Measurements from ENCODE around the gene ALDOB.

The ALDOB gene

GRCh38 chr9:101417977-101418376 lies 17.6 kb downstream of the ALDOB start:
- Histone ChIP-seq H3K36me3 (ENCODE audit: control insufficient read depth, insufficient read depth, low read length) (no peaks in the 10 kb centered on the region), H3K9ac (ENCODE audit: low read length) (no peak overlapping the region), H3K4me1 (ENCODE audit: control insufficient read depth, insufficient read depth, low read length) (peaks cover 10% of the 10 kb centered on the region), H3K9me3 (ENCODE audit: control insufficient read depth, low read length) (no peaks in the 10 kb centered on the region), H3K4me3 (ENCODE audit: low read length) (no peak overlapping the region), H3K27me3 (ENCODE audit: control insufficient read depth, insufficient read depth, low read length) (no peaks in the 10 kb centered on the region)

- H3K9ac ChIP-seq (ENCODE audit: low read length): no peak overlapping the region
- no peaks in the 10 kb centered on the region for H3K36me3 ChIP-seq (ENCODE audit: control insufficient read depth, insufficient read depth, low read length)
- H3K4me1 ChIP-seq (ENCODE audit: control insufficient read depth, insufficient read depth, low read length): peaks cover 10% of the 10 kb centered on the region
- H3K27me3 ChIP-seq (ENCODE audit: control insufficient read depth, insufficient read depth, low read length): no peaks in the 10 kb centered on the region
- no peaks in the 10 kb centered on the region for H3K9me3 ChIP-seq (ENCODE audit: control insufficient read depth, low read length)
- no peak overlapping the region for H3K4me3 ChIP-seq (ENCODE audit: low read length)
Observed at GRCh38 chr9:101417389-101417788, 18.2 kb downstream of the ALDOB start.

DNA sequence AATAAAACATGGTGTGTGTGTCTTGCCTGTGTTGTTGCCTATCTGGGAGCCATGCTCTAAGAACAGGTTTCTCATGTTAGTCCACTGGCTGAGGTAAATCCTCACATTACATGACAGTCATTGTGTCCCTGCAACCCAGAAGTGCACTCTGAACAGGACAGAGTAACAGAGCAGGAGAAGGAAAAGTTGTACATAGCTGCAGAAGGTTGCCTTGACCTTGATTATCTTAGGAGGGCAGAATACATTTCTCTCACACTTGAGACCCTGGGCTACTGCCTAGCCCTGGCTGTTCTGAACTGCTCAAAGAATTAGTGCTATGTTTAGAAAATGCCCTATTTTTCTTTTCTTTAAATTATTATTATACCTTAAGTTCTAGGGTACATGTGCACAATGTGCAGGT lies 20.0 kb downstream of the ALDOB start:
- H3K36me3 ChIP-seq (ENCODE audit: control insufficient read depth, insufficient read depth, low read length): no peaks in the 10 kb centered on the region
- no peak overlapping the region for H3K4me3 ChIP-seq (ENCODE audit: low read length)
- no peaks in the 10 kb centered on the region for H3K4me1 ChIP-seq (ENCODE audit: control insufficient read depth, insufficient read depth, low read length)
- no peaks in the 10 kb centered on the region for H3K27me3 ChIP-seq (ENCODE audit: control insufficient read depth, insufficient read depth, low read length)
- no peaks in the 10 kb centered on the region for H3K9me3 ChIP-seq (ENCODE audit: control insufficient read depth, low read length)
- H3K9ac ChIP-seq (ENCODE audit: low read length): no peak overlapping the region

GRCh38 chr9:101414839-101415238 lies 20.7 kb downstream of the ALDOB start:
- Histone ChIP-seq H3K27me3 (ENCODE audit: control insufficient read depth, insufficient read depth, low read length) (no peaks in the 10 kb centered on the region), H3K9ac (ENCODE audit: low read length) (no peak overlapping the region), H3K4me1 (ENCODE audit: control insufficient read depth, insufficient read depth, low read length) (no peaks in the 10 kb centered on the region), H3K4me3 (ENCODE audit: low read length) (no peak overlapping the region), H3K9me3 (ENCODE audit: control insufficient read depth, low read length) (peaks cover 2% of the 10 kb centered on the region), H3K36me3 (ENCODE audit: control insufficient read depth, insufficient read depth, low read length) (no peaks in the 10 kb centered on the region)

- peaks cover 8% of the 10 kb centered on the region for H3K36me3 ChIP-seq (ENCODE audit: control insufficient read depth, insufficient read depth, low read length)
- H3K9me3 ChIP-seq (ENCODE audit: control insufficient read depth, low read length): peaks cover 27% of the 10 kb centered on the region
Observed at GRCh38 chr9:101409079-101409477, 26.5 kb downstream of the ALDOB start.

DNA sequence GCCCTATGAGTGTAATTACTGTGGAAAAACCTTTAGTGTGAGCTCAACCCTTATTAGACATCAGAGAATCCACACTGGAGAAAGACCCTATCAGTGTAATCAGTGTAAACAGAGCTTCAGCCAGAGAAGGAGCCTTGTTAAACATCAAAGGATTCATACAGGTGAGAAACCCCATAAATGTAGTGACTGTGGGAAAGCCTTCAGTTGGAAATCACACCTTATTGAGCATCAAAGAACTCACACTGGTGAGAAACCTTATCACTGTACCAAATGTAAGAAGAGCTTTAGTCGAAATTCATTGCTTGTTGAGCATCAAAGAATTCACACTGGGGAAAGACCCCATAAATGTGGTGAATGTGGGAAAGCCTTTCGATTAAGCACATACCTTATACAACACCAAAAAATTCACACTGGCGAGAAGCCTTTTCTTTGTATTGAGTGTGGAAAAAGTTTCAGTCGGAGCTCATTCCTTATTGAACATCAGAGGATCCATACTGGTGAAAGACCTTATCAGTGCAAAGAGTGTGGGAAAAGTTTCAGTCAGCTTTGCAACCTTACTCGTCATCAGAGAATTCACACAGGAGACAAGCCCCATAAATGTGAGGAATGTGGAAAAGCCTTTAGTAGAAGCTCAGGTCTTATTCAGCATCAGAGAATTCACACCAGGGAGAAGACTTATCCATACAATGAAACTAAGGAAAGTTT lies 27.0 kb downstream of the ALDOB start:
- H3K36me3 ChIP-seq (ENCODE audit: control insufficient read depth, insufficient read depth, low read length): peaks cover 8% of the 10 kb centered on the region

More at GRCh38 chr9:101409079-101409477, 26.5 kb downstream of the ALDOB start:
- Histone ChIP-seq H3K4me3 (ENCODE audit: low read length) (no peak overlapping the region), H3K9ac (ENCODE audit: low read length) (no peak overlapping the region), H3K27me3 (ENCODE audit: control insufficient read depth, insufficient read depth, low read length) (no peaks in the 10 kb centered on the region), H3K4me1 (ENCODE audit: control insufficient read depth, insufficient read depth, low read length) (no peaks in the 10 kb centered on the region)

GRCh38 chr9:101403516-101404285 lies 31.9 kb downstream of the ALDOB start:
- Histone ChIP-seq H3K4me1 (ENCODE audit: control insufficient read depth, insufficient read depth, low read length) (peaks cover 15% of the 10 kb centered on the region), H3K36me3 (ENCODE audit: control insufficient read depth, insufficient read depth, low read length) (peaks cover 11% of the 10 kb centered on the region), H3K9ac (ENCODE audit: low read length) (no peak overlapping the region), H3K4me3 (ENCODE audit: low read length) (no peak overlapping the region), H3K27me3 (ENCODE audit: control insufficient read depth, insufficient read depth, low read length) (no peaks in the 10 kb centered on the region), H3K9me3 (ENCODE audit: control insufficient read depth, low read length) (peaks cover 14% of the 10 kb centered on the region)

More for the DNA sequence above, 27.0 kb downstream of the ALDOB start:
- Histone ChIP-seq H3K9me3 (ENCODE audit: control insufficient read depth, low read length) (peaks cover 27% of the 10 kb centered on the region), H3K9ac (ENCODE audit: low read length) (no peak overlapping the region), H3K4me1 (ENCODE audit: control insufficient read depth, insufficient read depth, low read length) (no peaks in the 10 kb centered on the region), H3K4me3 (ENCODE audit: low read length) (no peak overlapping the region), H3K27me3 (ENCODE audit: control insufficient read depth, insufficient read depth, low read length) (no peaks in the 10 kb centered on the region)

- H3K9me3 ChIP-seq (ENCODE audit: control insufficient read depth, low read length): no peaks in the 10 kb centered on the region
- H3K4me3 ChIP-seq (ENCODE audit: low read length): no peak overlapping the region
- H3K9ac ChIP-seq (ENCODE audit: low read length): no peak overlapping the region
- no peaks in the 10 kb centered on the region for H3K27me3 ChIP-seq (ENCODE audit: control insufficient read depth, insufficient read depth, low read length)
- peaks cover 15% of the 10 kb centered on the region for H3K4me1 ChIP-seq (ENCODE audit: control insufficient read depth, insufficient read depth, low read length)
- H3K36me3 ChIP-seq (ENCODE audit: control insufficient read depth, insufficient read depth, low read length): peaks cover 4% of the 10 kb centered on the region
Observed at GRCh38 chr9:101400120-101400519, 35.5 kb downstream of the ALDOB start.

DNA sequence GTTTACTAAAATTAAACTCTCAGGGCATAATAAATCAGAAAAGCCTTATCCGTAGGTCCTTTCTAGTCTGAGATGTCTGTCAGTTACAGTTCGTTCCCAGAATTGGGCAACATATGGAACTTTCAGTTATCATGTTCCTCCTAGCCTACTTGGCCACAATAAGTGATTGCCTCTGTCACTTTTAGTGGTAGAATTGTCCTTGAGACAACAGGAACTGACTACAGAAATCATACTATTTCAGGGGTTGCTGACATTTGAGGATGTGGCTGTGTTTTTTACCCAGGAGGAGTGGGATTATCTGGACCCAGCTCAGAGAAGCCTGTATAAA lies 36.0 kb downstream of the ALDOB start:
- Histone ChIP-seq H3K27me3 (ENCODE audit: control insufficient read depth, insufficient read depth, low read length) (no peaks in the 10 kb centered on the region), H3K4me3 (ENCODE audit: low read length) (peak overlapping the region; percentile 73), H3K4me1 (ENCODE audit: control insufficient read depth, insufficient read depth, low read length) (peaks cover 15% of the 10 kb centered on the region), H3K36me3 (ENCODE audit: control insufficient read depth, insufficient read depth, low read length) (peaks cover 4% of the 10 kb centered on the region), H3K9me3 (ENCODE audit: control insufficient read depth, low read length) (no peaks in the 10 kb centered on the region), H3K9ac (ENCODE audit: low read length) (peak overlapping the region; percentile 90)

DNA sequence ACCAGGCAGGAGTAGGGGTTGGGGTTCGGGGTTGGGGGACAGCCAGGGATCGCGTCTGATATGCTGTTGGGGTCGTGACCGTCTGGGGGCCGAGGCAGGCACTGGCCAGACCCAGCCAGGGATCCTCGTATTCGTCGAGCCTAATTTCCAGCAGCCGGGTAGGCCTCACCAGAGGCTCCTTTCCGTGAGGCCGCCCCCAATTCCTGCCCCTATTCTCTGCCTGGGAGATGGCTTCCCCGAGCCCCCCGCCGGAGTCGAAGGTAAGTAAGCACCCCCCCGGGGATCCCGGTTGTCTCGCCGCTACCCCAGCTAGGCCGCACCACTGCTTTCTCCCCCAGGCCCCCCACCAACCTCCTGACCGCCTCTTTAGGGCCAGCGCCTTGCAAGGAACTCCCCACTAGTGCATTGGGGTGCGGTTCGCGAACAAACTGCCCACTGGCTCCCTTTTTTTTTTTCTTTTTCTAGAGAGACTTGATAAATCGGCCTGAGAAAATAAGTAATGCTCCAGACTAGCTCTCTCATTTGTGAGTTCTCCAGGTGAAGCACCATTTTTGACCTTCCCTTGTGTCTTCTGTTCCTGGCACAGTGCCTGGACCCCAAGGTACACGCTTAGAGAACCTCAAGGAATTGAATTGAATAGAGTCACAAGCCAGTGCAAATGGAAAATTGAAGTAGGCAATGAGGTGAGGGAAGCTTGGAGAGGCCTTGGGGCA lies 36.5 kb downstream of the ALDOB start:
- H3K4me1 ChIP-seq (ENCODE audit: control insufficient read depth, insufficient read depth, low read length): peaks cover 15% of the 10 kb centered on the region
- peak overlapping the region; percentile 90 for H3K9ac ChIP-seq (ENCODE audit: low read length)
- peaks cover 4% of the 10 kb centered on the region for H3K36me3 ChIP-seq (ENCODE audit: control insufficient read depth, insufficient read depth, low read length)
- H3K9me3 ChIP-seq (ENCODE audit: control insufficient read depth, low read length): no peaks in the 10 kb centered on the region
- peak overlapping the region; percentile 73 for H3K4me3 ChIP-seq (ENCODE audit: low read length)
- H3K27me3 ChIP-seq (ENCODE audit: control insufficient read depth, insufficient read depth, low read length): no peaks in the 10 kb centered on the region

GRCh38 chr9:101398068-101398929 lies 37.3 kb downstream of the ALDOB start, which contains the start of the genes MRPL50 and ZNF189:
Gene MRPL50 (minus strand): TSS chr9:101398618. CDS start chr9:101398592, 26 bp downstream.
Gene ZNF189 (plus strand): TSS chr9:101398851. CDS start chr9:101399157, 306 bp downstream.
- Histone ChIP-seq H3K4me1 (ENCODE audit: control insufficient read depth, insufficient read depth, low read length) (peaks cover 15% of the 10 kb centered on the region), H3K9me3 (ENCODE audit: control insufficient read depth, low read length) (no peaks in the 10 kb centered on the region), H3K36me3 (ENCODE audit: control insufficient read depth, insufficient read depth, low read length) (peaks cover 4% of the 10 kb centered on the region), H3K27me3 (ENCODE audit: control insufficient read depth, insufficient read depth, low read length) (no peaks in the 10 kb centered on the region), H3K9ac (ENCODE audit: low read length) (peak within 1 kb of the TSS; percentile 90), H3K4me3 (ENCODE audit: low read length) (peak within 1 kb of the TSS; percentile 73)
